Adrenal gland (tissue), 12 donors: Measurements from ENCODE around the gene ANAPC2. TPM values are rescaled to one million over a fixed set of nuclear protein-coding genes. Genes with fewer than 3 reads are reported as not detected.

Experiments
- DNase-seq, 7 donors: peaks; one replicate each; pipeline ENCODE4 v3.0.0-alpha.2; 2019 to 2020
- H3K27ac ChIP-seq, 5 donors: fragments of 200-600 bp; sonication (generic) in 4 of 5; 1 replicate in 3 of 5; 2 replicates in 2 of 5; pipeline versions ENCODE4 v1.5.1 to v1.8.0; 2016 to 2020; ENCODE audit warnings: mild to moderate bottlenecking in 1 of 5
- H3K27me3 ChIP-seq: fragments of 200-600 bp; 2 replicates; pipeline ENCODE4 v1.8.0; 2021
- H3K36me3 ChIP-seq, 2 donors: fragments of 200-600 bp; replicated peaks in 1 of 2; 1 replicate in 1 of 2; 2 replicates in 1 of 2; pipeline versions ENCODE4 v1.5.1 to v1.8.0; 2018 to 2022
- H3K4me1 ChIP-seq, 2 donors: fragments of 200-600 bp; replicated peaks in 1 of 2; 1 replicate in 1 of 2; 2 replicates in 1 of 2; pipeline versions ENCODE4 v1.5.1 to v1.8.0; 2018 to 2021
- H3K4me3 ChIP-seq, 4 donors: fragments of 200-600 bp; sonication (generic) in 3 of 4; one replicate each; pipeline ENCODE4 v1.5.1; 2016 to 2018
- H3K9me3 ChIP-seq, 3 donors: fragments of 200-600 bp; sonication (generic) in 1 of 3; replicated peaks in 1 of 3; 1 replicate in 2 of 3; 2 replicates in 1 of 3; pipeline versions ENCODE4 v1.5.1 to v1.8.0; 2016 to 2021
- POLR2A ChIP-seq, 2 donors: fragments of 450-650 bp; IDR thresholded peaks; one replicate each; pipeline ENCODE4 v1.6.1; 2017; ENCODE audit warnings: antibody characterized with exemption in 2 of 2, mild to moderate bottlenecking in 2 of 2, moderate library complexity in 1 of 2
- WGBS, 4 donors: extraction: QIAGEN DNeasy Blood & Tissue Kit in 2 of 4; methylation state at CpG; one replicate each; pipeline versions ENCODE4 v1.1.5 to v1.1.7; 2013 to 2017; 5-methylcytosine and 5-hydroxymethylcytosine counted together
- intact Hi-C, 2 donors: fragments of 100-400 bp; cut with DNase I; formaldehyde crosslinking; loops; one replicate each; pipeline versions ENCODE4 v1.14.1 to v1.15.0; 2022 to 2023
- polyA plus RNA-seq, 3 donors: library from polyadenylated mRNA; stranded (reverse); fragments of 200-250 nt in 2 of 3; fragments of 350-450 nt in 1 of 3; fragmentation: Illumina TruSeq in 1 of 3; extraction: RNeasy Lipid Tissue Mini Kit (QIAGEN cat#74804) in 1 of 3; gene quantifications; one replicate each; pipeline ENCODE4 v1.2.3, GENCODE V29; 2013 to 2014
- total RNA-seq, 9 donors: library from RNA; depleted of rRNA in 4 of 9; stranded (reverse); fragments of >200 nt in 4 of 9; fragments of 120-200 nt in 1 of 9; fragmentation: NEBNext Ultra II Directional in 1 of 9; extraction: Animal tissue kit (Norgen Biotek cat#: 25700) in 1 of 9; gene quantifications; one replicate each; pipeline versions ENCODE4 v1.1.0 to v1.2.4, GENCODE V29; 2013 to 2023
- TF ChIP-seq, protein P1 (sequence below), 6 experiments: fragments of 450-650 bp in 4 of 6; fragments of 200-600 bp in 2 of 6; sonication (generic) in 1 of 6; IDR thresholded peaks; 1 replicate in 5 of 6; 2 replicates in 1 of 6; pipeline versions ENCODE4 v1.5.1 to v1.8.0; 2016 to 2021; ENCODE audit warnings: antibody characterized with exemption in 6 of 6, mild to moderate bottlenecking in 2 of 6, moderate library complexity in 1 of 6
- donor health status: healthy with polysubstance abuse.
- donor health status: Bipolar disorder and iron deficiency.
- donor health status: DM: yes; HTN: yes; CAD: no.
- donor health status: DM: no; HTN: no; CAD: no.
- donor health status: DM: no; HTN: no; CAD: no.
- donor health status: DM: yes; HTN: yes; CAD: no.

ANAPC2 gene
- total and polyA plus RNA-seq, 12 donors = 7.1 to 162 (median 32.0) TPM

DNA sequence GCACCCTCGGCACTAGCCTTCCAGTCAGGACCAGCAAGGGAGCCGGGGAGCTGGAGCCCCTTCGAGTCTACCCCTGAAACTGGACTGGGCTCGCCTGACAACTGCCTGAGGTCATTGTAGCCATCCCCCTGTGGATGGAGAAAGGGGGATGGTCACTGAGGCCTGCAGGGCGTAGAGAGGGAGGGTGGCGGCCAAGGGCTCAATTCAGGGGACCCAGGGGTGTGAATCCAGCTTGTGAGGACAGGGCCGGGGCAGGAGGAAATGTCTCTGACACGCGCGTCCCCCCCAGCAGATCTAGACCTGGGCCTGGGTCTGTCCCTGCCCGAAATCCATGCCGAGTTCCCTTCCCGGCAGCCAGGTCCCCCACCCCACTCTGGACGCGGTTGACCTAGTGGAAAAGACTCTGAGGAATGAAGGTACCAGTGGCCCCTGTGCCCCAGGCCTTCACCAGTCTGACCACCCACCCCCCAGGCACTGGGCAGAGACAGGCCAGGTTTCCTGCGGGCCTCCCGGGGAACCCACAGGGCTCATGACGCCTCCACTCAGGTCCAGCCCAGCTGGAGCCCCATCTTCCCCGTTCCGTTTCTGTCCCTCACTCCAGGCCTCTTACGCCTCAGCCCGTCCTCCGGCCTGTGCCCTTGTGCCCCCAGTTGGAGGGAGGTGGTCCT lies 43.1 kb upstream of the ANAPC2 start:
- H3K4me3 ChIP-seq = no peak overlapping the region
- peaks cover 50% of the 10 kb centered on the region for H3K27me3 ChIP-seq
- peaks cover 0 to 6% of the 10 kb centered on the region in 2 donors for H3K4me1 ChIP-seq
- WGBS, 4 donors = 73 to 84% (median 78%) methylated on average over 18 to 23 of the region's 23 CpGs
- H3K9me3 ChIP-seq = no peaks in the 10 kb centered on the region
- intact Hi-C loops = loop anchor here in 1 of 2 donors (10.0 kb wide), 1 partner anchor 447 kb away; no protein-coding TSS in a partner anchor
- no peak for DNase-seq
- H3K36me3 ChIP-seq = no peaks in the 10 kb centered on the region
- no peak for TF ChIP-seq POLR2A (IDR thresholded peaks at IDR 0.05)
- no peak overlapping the region for H3K27ac ChIP-seq

DNA sequence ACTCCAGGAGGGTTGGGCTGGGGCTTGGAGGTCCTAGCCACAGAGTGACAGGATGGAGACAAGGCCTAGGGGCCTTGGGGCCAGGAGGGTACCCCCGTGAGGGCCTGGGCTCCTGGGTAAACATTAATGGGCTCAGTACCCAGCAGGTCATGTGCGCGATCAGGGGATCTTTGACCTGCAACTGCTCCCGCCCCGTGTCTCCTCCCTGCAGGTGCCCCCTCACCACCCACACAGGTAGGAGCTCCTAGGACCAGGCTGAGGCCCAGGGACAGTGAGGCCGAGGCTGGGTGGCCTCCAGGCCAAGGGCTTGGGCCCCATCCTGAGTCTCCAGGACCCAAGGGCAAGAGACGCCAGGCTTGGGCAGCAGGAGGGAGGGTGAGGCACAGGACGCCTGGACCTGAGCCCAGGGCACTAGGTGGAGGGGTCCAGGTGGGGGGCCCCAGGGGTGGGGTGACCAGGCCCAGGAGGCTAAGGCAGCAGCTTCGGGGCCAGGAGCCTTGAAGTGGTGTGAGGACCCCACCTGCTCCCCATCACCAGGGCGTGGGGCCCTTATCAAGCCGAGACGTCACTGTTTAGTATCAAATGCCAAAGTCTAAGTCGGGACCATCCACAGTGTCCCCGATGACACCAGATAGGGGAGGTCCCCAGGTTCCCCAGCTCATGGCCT lies 42.5 kb upstream of the ANAPC2 start, which contains the start of gene SLC34A3:
TSS of gene SLC34A3 (plus strand) at position 197 of the 667 bp plus-strand sequence. CDS start 802 bp downstream, outside the sequence.
- no peak within 1 kb of the TSS for H3K4me3 ChIP-seq
- intact Hi-C loops = loop anchor here in 1 of 2 donors (10.0 kb wide), 1 partner anchor 446 kb away; no protein-coding TSS in a partner anchor
- H3K9me3 ChIP-seq = no peaks in the 10 kb centered on the region
- no peak for DNase-seq
- H3K27me3 ChIP-seq = peaks cover 50% of the 10 kb centered on the region
- no peaks in the 10 kb centered on the region for H3K36me3 ChIP-seq
- no peaks in the 10 kb centered on the region for H3K4me1 ChIP-seq
- WGBS, 4 donors = 67 to 83% (median 72%) methylated on average over 3 to 14 of the region's 14 CpGs
- no peak for TF ChIP-seq POLR2A (IDR thresholded peaks at IDR 0.05)
- TF ChIP-seq, protein P1, sequence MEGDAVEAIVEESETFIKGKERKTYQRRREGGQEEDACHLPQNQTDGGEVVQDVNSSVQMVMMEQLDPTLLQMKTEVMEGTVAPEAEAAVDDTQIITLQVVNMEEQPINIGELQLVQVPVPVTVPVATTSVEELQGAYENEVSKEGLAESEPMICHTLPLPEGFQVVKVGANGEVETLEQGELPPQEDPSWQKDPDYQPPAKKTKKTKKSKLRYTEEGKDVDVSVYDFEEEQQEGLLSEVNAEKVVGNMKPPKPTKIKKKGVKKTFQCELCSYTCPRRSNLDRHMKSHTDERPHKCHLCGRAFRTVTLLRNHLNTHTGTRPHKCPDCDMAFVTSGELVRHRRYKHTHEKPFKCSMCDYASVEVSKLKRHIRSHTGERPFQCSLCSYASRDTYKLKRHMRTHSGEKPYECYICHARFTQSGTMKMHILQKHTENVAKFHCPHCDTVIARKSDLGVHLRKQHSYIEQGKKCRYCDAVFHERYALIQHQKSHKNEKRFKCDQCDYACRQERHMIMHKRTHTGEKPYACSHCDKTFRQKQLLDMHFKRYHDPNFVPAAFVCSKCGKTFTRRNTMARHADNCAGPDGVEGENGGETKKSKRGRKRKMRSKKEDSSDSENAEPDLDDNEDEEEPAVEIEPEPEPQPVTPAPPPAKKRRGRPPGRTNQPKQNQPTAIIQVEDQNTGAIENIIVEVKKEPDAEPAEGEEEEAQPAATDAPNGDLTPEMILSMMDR (IDR thresholded peaks at IDR 0.05) = no peak
- H3K27ac ChIP-seq = no peak within 1 kb of the TSS

DNA sequence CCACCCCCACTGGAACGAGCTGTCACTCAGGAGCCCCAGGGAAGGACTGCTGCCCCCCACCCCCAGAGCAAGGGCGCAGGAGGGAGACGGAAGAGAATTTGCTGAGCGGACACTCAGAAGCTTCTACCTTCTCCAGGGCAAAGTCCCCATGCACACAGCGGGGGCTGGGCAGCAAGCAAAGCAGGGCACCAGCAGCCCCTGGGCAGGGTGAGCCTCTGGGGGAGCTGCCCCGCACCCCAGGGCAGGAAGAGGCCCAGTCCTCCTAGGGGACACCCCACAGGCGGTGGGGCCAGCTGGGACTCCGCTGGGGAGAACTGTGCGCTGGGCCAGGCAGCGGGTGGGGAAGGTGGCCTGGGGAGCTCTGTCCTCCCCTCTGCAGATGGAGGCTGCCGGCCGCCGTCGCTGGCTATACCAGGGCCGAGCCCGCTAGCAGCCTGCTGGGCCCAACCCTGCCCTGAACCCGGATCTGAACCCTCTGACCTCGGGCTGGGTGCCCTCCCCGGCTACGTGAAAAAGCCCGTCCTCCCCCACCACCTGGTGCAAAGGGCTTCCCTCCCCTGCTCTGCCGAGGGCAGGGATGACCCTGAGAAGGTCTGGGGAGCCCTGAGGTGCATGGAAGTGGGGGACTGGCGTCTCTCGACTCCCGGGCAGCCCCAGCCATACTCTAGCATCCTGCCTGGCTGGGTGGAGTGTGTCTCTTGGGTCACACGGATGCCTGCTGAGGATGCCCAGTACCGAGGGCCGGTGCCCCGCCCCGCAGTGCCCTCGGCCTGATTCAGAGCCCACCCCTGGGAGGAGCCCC lies 41.7 kb upstream of the ANAPC2 start:
- intact Hi-C loops = loop anchor here (5.0 to 10.0 kb wide), 2 partner anchors 113 to 445 kb away; no protein-coding TSS in a partner anchor
- Histone ChIP-seq H3K36me3 (no peaks in the 10 kb centered on the region), H3K4me3 (no peak overlapping the region), H3K9me3 (no peaks in the 10 kb centered on the region), H3K27ac (no peak overlapping the region), H3K27me3 (peaks cover 50% of the 10 kb centered on the region), H3K4me1 (no peaks in the 10 kb centered on the region)
- WGBS, 4 donors = 52 to 63% (median 55%) methylated on average over 14 to 31 of the region's 31 CpGs; no CpG with 5 or more reads in 1 of the 4 donors
- no peak for DNase-seq
- TF ChIP-seq, protein P1 (IDR thresholded peaks at IDR 0.05) = no peak
- no peak for TF ChIP-seq POLR2A (IDR thresholded peaks at IDR 0.05)

DNA sequence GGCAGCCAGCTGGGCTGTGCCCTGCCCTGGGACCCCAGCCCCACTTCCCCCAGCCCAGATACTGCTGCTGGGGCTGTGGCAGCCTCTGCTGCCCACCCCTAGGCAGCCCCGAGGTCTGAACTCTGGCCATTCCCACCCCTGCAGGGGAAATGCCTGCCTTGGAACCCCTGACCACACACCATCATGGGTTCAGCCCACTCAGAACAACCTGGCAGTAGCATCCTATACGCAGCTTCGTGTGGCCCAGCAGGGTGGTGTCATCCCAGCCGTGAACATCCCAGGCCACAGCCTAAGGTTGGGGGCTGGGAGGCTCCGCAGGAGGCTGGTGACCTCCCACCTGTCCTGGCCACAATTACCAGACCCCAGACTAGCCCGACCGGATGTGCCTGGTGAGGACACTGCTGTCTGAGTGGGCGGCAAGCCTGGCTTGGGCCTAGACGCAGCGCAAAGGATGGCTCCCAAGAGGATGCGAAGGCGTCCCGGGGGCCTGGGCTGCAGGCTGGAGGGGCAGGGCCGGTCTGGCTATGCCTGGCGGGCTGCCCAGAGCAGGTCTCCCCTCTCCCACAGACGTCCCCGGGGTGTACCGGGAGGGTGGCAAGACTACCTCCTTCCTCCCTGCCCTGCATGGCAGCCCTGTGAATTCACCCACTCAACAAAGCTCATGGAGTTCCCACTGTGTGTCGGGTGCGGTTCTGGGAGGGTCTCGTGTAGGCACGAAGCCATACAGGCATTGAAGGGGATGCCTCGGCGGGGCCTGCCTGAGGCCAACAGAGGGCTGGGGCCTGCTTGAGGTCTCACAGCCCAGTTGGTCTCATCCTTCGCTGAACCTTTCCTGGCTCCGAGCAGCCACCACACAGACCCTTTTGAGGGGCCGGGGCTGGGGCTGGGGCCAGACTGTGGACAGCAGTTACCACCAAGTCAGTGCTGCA lies 40.9 kb upstream of the ANAPC2 start:
- intact Hi-C loops = loop anchor here (5.0 kb wide), 1 partner anchor 112 kb away; no protein-coding TSS in a partner anchor
- Histone ChIP-seq H3K36me3 (no peaks in the 10 kb centered on the region), H3K27me3 (peaks cover 44% of the 10 kb centered on the region), H3K4me3 (no peak overlapping the region), H3K27ac (no peak overlapping the region), H3K4me1 (peaks cover 0 to 2% of the 10 kb centered on the region in 2 donors), H3K9me3 (no peaks in the 10 kb centered on the region)
- 56 to 65% (median 61%) methylated on average over 9 to 27 of the region's 27 CpGs for WGBS, 4 donors
- no peak for TF ChIP-seq POLR2A (IDR thresholded peaks at IDR 0.05)
- TF ChIP-seq, protein P1 (IDR thresholded peaks at IDR 0.05) = no peak
- no peak for DNase-seq
